NCI-H187 (cell line): Measurements from ENCODE around the gene GOLGA6L22.
"Not testable (repeated sequence)": the region's sequence is repeated elsewhere in the genome, so short reads cannot be mapped to it uniquely, and the experiment has no call there.

Experiments
- DNase-seq, 2 experiments: peaks; one replicate each; lab custom pipeline; 2025; lab: John Stamatoyannopoulos, UW

Gene GOLGA6L22

GRCh38 chr15:22458603-22459002, at the start of gene GOLGA6L22:
Gene GOLGA6L22 (plus strand): TSS chr15:22458903. CDS start chr15:22458994, 91 bp downstream.
- not testable (repeated sequence) for DNase-seq

- DNase-seq = not testable (repeated sequence)
Observed at GRCh38 chr15:22417288-22417687, 41.4 kb upstream of the GOLGA6L22 start.

- DNase-seq = not testable (repeated sequence)
Observed at GRCh38 chr15:22417795-22418194, 40.9 kb upstream of the GOLGA6L22 start.

GRCh38 chr15:22418212-22418611, 40.5 kb upstream of the GOLGA6L22 start:
- DNase-seq = not testable (repeated sequence)

- DNase-seq = not testable (repeated sequence)
Observed at GRCh38 chr15:22418666-22419065, 40.0 kb upstream of the GOLGA6L22 start.

- DNase-seq = not testable (repeated sequence)
Observed at GRCh38 chr15:22420340-22420739, 38.4 kb upstream of the GOLGA6L22 start.

- not testable (repeated sequence) for DNase-seq
Observed at GRCh38 chr15:22429426-22429825, 29.3 kb upstream of the GOLGA6L22 start.

- not testable (repeated sequence) for DNase-seq
Observed at GRCh38 chr15:22431687-22432086, 27.0 kb upstream of the GOLGA6L22 start.

- not testable (repeated sequence) for DNase-seq
Observed at GRCh38 chr15:22494490-22495113, 35.9 kb downstream of the GOLGA6L22 start.

- DNase-seq = not testable (repeated sequence)
Observed at GRCh38 chr15:22497200-22497599, 38.5 kb downstream of the GOLGA6L22 start.

GRCh38 chr15:22498220-22498925, 39.7 kb downstream of the GOLGA6L22 start:
- DNase-seq = not testable (repeated sequence)

GRCh38 chr15:22502272-22502671, 43.6 kb downstream of the GOLGA6L22 start:
- not testable (repeated sequence) for DNase-seq

- not testable (repeated sequence) for DNase-seq
Observed at GRCh38 chr15:22506959-22507358, 48.3 kb downstream of the GOLGA6L22 start.

GRCh38 chr15:22516140-22516539, 57.4 kb downstream of the GOLGA6L22 start:
- DNase-seq = not testable (repeated sequence)
